Cardiac septum (tissue), 1 donor: Measurements from ENCODE around the gene TMEM218. TPM values are rescaled to one million over a fixed set of nuclear protein-coding genes. Genes with fewer than 3 reads are reported as not detected.
A peak's percentile ranks its signal among the peaks of the same experiment; 100 is the strongest.

Source experiments
- DNase-seq: peaks from one replicate; pipeline ENCODE4 v3.0.0-alpha.2; 2020; ENCODE audit warnings: low spot score
- intact Hi-C: fragments of 100-400 bp; cut with DNase I; formaldehyde crosslinking; loops from one replicate; pipeline ENCODE4 v1.14.0; 2022
- total RNA-seq: library from RNA; stranded (reverse); fragmentation: NEBNext Ultra II Directional; extraction: Animal tissue kit (Norgen Biotek cat#: 25700); gene quantifications from one replicate; pipeline ENCODE4 v1.2.1, GENCODE V29; 2021
- donor health status: DM: no; HTN: no; CAD: no.

The TMEM218 gene
- total RNA-seq, 1 donor from 2014 or later: 8.7 TPM

DNA sequence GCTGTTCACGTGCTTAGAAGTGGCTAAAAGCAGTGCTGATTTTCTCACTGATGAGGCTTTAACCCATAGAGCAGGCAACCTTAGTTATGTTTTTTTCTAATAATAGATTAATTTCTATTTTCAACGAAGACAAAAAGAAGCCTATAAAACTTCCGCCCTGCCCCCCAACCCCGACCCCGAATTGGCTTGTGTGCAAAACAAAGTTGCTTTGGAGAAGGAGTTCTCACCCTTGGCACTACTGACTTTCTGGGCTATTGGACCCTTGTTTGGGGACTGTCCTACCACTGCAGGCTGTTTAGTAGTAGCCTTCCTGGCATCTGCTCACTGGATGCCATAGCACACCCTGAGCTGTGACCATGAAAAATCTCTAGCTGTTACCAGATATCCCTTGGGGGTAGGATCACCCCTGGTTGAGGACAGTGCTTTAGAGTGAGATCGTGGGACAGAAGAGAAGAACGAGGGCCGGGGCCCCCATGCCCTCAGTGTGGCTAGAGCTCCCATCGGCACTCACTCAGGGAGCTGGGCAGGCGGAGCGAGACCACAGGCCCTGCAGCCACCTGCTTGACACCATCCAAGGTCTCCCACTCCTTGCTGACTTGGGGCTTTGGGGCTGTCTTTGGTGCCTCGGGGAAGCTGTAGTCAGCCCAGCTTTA, 31.4 kb downstream of the TMEM218 start:
- intact Hi-C loops: no loop called here
- no peak for DNase-seq

- DNase-seq: no peak
- intact Hi-C loops: no loop called here
Measured at GRCh38 chr11:125079151-125079877, 32.1 kb downstream of the TMEM218 start.

DNA sequence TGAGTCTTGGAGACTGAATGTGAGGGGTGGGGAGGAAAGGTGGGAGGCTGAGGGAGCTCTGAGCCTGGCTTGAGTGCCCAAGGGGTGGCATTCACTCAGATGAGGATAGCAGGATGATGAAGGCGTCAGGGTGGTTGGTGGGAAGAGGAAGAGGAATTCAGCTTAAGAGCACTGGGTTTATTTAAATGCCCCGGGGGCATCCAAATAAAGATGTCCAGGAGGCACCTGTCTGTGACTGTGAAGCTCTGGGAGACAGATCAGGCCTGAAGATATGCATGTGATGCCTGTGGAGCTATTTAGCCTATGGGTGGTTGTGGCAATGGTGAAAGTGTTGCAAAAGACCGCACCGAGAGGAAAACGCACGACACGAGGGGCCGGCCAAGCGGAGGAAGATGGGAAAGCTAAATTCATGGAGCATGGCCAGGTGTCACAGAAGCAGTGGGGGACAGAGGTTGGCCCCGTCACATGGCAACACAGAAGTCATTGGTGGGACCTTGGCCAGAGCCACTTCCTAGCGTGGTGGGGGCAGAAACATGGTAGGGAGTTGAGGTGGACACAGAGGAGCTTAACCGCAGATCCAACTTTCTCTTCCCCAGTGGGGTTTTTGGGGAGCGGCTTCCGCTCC, 32.8 kb downstream of the TMEM218 start:
- no peak for DNase-seq
- intact Hi-C loops: no loop called here

DNA sequence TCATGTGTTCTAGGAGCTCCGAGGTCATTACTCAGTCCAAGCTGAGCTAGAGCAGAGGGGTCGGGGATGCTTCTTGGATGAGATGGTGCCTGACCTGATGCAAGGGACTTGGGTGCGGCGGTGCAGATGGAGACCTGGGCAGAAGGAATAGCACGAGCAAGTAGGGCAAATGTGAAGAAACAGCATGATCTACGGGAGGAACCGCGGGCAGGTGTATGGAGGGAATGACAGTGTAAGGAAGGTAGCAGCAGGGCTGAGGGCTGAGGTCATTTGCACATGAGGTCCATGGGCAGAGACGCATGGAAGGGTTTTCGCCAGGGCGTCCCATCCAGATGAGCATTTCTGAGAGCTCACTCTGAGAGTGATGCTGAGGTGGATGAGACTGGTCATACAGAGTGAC, 33.4 kb downstream of the TMEM218 start:
- DNase-seq: no peak
- intact Hi-C loops: no loop called here

DNA sequence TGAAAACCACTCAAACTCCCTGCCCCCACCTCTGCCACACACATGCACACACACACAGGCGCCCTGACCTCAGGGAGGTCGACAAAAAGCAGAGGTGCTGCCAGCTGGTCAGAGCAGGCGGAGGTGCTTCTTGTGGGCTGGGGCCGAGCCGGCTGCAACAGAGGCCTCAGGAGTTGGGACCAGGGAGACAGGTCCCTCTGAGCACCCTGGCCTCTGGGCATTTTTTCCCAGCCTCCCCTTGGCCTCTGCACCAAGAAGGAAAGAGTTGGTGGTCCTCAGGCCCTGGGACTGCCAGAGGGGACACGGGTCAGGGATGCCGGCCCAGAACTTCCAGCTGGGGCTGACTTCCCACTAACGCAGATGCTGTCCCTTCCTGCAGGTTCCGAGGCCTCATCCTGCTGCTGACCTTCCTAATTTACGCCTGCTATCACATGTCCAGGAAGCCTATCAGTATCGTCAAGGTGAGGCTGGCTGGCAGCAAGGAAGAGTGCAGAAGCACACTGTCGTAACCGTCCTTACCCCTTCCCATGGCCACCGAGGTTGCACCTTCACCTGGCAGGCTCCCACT, 35.0 kb downstream of the TMEM218 start:
- intact Hi-C loops: no loop called here
- DNase-seq: no peak

GRCh38 chr11:125075900-125076317, 35.5 kb downstream of the TMEM218 start:
- intact Hi-C loops: no loop called here
- no peak for DNase-seq

GRCh38 chr11:125075242-125075625, 36.2 kb downstream of the TMEM218 start:
- intact Hi-C loops: no loop called here
- DNase-seq: no peak

DNA sequence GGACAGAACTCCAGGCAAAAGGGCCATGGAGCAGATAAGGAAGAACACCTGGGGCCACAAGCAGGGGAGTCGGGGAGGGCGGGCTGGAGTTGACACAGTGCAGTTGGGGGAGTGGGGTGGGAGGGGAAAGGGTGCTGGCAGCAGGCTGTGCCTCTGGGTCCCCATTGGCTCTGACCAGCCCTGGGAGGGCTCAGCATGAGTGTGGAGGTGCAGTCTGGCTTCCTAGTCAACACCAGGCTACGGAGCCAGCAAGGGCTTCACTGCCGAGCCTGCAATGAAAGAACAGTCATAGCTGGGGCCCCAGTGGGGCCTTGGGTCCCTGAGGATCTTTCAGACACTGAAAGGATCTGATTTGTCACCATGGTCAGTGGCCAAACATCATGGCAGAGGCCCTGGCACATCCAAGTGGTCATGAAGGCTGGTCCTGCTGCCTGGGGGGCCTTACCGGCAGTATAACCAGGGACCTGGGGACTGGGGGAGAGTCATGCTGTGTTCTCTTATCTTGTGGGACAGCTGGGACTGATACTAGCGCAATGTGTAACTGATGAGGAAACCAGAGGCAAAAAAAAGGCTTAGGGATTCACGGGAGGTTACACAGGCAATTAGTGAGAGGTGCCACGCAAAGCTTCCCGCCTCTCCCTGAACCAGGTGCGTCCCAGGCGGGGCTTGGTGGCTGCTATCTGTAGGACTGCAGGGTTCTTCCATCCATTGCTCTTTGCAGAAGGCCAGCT, 36.8 kb downstream of the TMEM218 start:
- DNase-seq: peak; percentile 66
- intact Hi-C loops: no loop called here

GRCh38 chr11:125073616-125074483, 37.6 kb downstream of the TMEM218 start:
- intact Hi-C loops: no loop called here
- DNase-seq: peak; percentile 33

GRCh38 chr11:125072961-125073590, 38.4 kb downstream of the TMEM218 start:
- intact Hi-C loops: no loop called here
- peak; percentile 43 for DNase-seq

DNA sequence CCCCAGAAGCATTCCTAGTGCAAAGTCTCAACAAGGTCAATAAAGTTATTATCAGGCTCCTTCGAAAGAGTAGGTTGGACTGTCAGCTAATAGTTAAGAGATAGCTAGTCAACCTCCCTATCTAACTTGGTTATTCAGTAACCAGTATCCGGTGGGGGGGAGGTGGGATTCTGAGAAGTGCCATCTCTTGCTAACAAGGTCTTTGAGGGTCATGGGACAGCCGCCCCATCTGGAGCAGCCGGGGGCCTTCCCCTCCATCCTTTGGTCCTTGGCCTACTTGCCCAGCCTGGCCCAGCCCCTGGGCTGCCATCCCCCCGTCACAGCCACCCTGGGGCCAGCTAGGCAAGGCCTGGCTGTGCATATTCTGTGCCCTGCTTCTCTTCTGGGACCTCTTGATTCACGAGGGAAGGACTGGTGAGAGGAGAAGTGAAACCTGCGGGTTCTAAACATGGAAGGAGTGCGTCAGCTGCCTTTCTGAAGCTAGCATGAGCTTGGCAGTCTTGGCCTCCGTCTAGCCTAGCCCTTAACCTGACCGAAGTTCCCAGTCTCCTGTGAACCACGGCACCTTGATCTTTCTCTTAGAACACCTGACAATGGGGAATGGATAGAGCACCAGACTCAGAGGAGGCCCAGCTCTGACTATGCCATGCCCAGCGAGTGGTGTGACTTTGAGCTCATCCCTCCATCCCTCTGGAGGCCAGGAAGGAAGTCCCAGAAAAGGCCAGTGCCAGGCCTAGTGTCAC, 39.0 kb downstream of the TMEM218 start:
- DNase-seq: peak; percentile 71
- intact Hi-C loops: no loop called here

DNA sequence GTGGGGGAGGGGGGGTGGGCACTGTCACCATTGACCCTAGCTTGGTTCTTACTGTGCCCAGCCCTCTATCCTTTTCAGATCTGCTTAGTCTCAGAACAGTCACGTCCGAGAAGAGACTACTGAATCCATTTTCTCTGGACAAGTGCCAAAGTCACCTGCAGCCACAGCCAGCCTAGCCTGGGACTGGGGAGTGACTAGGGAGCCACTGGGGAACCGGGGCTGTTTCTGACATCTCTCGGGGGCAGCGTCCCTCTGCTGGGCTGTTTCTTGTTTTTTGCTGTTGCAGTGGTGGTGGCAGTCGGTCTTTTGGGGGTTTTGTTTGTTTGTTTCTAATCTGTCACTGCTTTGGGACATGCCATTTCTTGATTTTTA, 39.6 kb downstream of the TMEM218 start:
- intact Hi-C loops: no loop called here
- DNase-seq: no peak

- intact Hi-C loops: no loop called here
- peak; percentile 67 for DNase-seq
Measured at GRCh38 chr11:125071435-125071834, 40.0 kb downstream of the TMEM218 start.

DNA sequence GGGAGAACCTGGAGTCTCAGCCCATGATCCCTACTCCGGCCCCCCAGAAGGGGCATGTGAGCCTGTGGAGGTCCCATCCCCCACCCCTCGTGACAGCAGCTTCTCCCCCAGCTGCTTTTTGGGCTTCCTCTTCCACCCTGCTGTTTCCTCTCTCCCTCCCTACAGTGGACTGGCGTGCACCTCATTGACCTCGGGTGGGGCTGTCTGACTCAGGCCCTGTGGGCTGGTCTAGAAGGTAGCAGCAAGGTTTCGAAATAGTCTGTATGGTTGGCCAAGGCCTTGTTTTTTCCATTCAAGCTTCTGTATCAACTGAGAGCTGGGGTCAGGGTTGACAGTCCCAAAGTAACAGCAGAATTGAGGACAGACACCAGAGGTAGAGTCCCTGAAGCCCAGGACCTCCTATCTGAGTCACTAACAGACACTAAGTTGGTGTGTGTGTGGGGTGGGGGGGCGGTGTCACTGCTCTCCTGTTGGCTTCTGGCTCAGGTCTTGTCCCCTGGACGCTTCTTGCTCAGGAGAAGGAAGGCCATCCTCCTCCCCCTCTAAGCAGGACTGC, 40.6 kb downstream of the TMEM218 start:
- peak; percentile 88 for DNase-seq
- intact Hi-C loops: no loop called here

DNA sequence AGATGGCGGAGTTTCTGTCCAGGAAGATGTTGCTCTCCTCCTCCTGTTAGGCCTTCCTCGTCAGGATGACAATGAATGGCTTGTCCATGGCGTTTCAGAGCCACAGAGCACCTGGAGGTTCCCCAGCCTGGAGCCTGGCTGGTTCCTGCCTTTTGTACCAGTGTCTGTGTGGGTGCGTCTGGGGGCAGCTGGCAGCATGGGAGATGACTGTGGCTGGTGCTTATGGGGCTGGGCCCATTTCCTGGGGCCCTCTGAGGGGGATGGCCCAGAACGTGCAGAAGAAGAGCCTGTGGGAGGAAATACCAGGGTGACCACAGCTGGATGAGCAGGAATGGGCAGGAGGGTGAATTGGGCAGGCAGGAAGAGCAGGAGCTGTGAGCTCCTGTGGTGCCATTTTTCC, 41.6 kb downstream of the TMEM218 start:
- intact Hi-C loops: no loop called here
- DNase-seq: no peak

GRCh38 chr11:125069008-125069407, 42.4 kb downstream of the TMEM218 start:
- DNase-seq: no peak

GRCh38 chr11:125068368-125068767, 43.1 kb downstream of the TMEM218 start:
- no peak for DNase-seq
- intact Hi-C loops: no loop called here

More at GRCh38 chr11:125069008-125069407, 42.4 kb downstream of the TMEM218 start:
- intact Hi-C loops: no loop called here

- no peak for DNase-seq
- intact Hi-C loops: no loop called here
Measured at GRCh38 chr11:125064070-125064469, 47.4 kb downstream of the TMEM218 start.
